Stomach (tissue), 9 donors: ENCODE measurements around the gene SLC2A8. TPM values are rescaled to one million over a fixed set of nuclear protein-coding genes. Genes with fewer than 3 reads are reported as not detected.
A peak's percentile ranks its signal among the peaks of the same experiment; 100 is the strongest.

Source experiments
- DNase-seq, 2 donors: peaks; one replicate each; pipeline versions ENCODE4 v3.0.0 to v3.0.0-alpha.2; 2013 to 2019
- H3K27ac ChIP-seq, 5 donors: fragments of 200-600 bp in 4 of 5; sonication (generic) in 4 of 5; one replicate each; pipeline ENCODE4 v1.5.1; 2013 to 2019; ENCODE audit warnings: mild to moderate bottlenecking in 1 of 5, moderate library complexity in 1 of 5
- H3K27me3 ChIP-seq, 3 donors: fragments of 200-600 bp; sonication (generic); one replicate each; pipeline ENCODE4 v1.5.1; 2017 to 2019; ENCODE audit warnings: mixed run types in 1 of 3
- H3K36me3 ChIP-seq, 4 donors: fragments of 200-600 bp; sonication (generic); 1 replicate in 3 of 4; 2 replicates in 1 of 4; pipeline ENCODE4 v1.5.1; 2016 to 2019
- H3K4me1 ChIP-seq, 4 donors: fragments of 200-600 bp; sonication (generic); one replicate each; pipeline ENCODE4 v1.5.1; 2016 to 2019
- H3K4me3 ChIP-seq, 4 donors: fragments of 200-600 bp; sonication (generic) in 3 of 4; one replicate each; pipeline ENCODE4 v1.5.1; 2016 to 2019; ENCODE audit warnings: mild to moderate bottlenecking in 1 of 4
- H3K9me3 ChIP-seq, 4 donors: fragments of 200-600 bp; sonication (generic); one replicate each; pipeline ENCODE4 v1.5.1; 2016 to 2019
- EP300 ChIP-seq: sonication (generic); formaldehyde crosslinking; IDR thresholded peaks from one replicate; pipeline ENCODE4 v1.6.1; 2017; ENCODE audit warnings: antibody characterized with exemption
- POLR2A ChIP-seq, 4 donors: fragments of 450-650 bp; IDR thresholded peaks; one replicate each; pipeline ENCODE4 v1.6.1; 2016; ENCODE audit warnings: antibody characterized with exemption in 4 of 4, control low read depth in 2 of 4, mild to moderate bottlenecking in 1 of 4, moderate library complexity in 1 of 4
- POLR2AphosphoS5 ChIP-seq, 3 donors: sonication (generic); formaldehyde crosslinking; IDR thresholded peaks; one replicate each; pipeline ENCODE4 v1.6.1; 2016; ENCODE audit warnings: antibody characterized with exemption in 3 of 3
- WGBS, 5 donors: extraction: QIAGEN DNeasy Blood & Tissue Kit in 3 of 5; methylation state at CpG; one replicate each; pipeline versions ENCODE4 v1.1.5 to v1.1.7; 2013 to 2018; 5-methylcytosine and 5-hydroxymethylcytosine counted together
- intact Hi-C: fragments of 100-400 bp; cut with DNase I; formaldehyde crosslinking; loops from one replicate; pipeline ENCODE4 v1.15.1; 2023; ENCODE audit warnings: low total_unique reads
- polyA plus RNA-seq, 3 donors: library from polyadenylated mRNA; stranded (reverse); fragments of 200-250 nt; gene quantifications; one replicate each; pipeline ENCODE4 v1.2.3, GENCODE V29; 2013
- total RNA-seq, 5 donors: library from RNA; depleted of rRNA; stranded (reverse); fragments of >200 nt; gene quantifications; one replicate each; pipeline versions ENCODE4 v1.1.0 to v1.2.3, GENCODE V29; 2014 to 2016
- TF ChIP-seq, protein P1 (sequence below), 7 experiments: fragments of 450-650 bp in 4 of 7; fragments of 200-600 bp in 3 of 7; sonication (generic) in 3 of 7; IDR thresholded peaks; one replicate each; pipeline ENCODE4 v1.5.1; 2016 to 2019; ENCODE audit warnings: antibody characterized with exemption in 7 of 7, control low read depth in 2 of 7, mild to moderate bottlenecking in 1 of 7
- donor health status: healthy with polysubstance abuse.
- donor health status: Bipolar disorder and iron deficiency.
- donor health status: healthy.

SLC2A8 gene
- total and polyA plus RNA-seq, 8 donors: 4.7 to 36.2 (median 18.0) TPM

DNA sequence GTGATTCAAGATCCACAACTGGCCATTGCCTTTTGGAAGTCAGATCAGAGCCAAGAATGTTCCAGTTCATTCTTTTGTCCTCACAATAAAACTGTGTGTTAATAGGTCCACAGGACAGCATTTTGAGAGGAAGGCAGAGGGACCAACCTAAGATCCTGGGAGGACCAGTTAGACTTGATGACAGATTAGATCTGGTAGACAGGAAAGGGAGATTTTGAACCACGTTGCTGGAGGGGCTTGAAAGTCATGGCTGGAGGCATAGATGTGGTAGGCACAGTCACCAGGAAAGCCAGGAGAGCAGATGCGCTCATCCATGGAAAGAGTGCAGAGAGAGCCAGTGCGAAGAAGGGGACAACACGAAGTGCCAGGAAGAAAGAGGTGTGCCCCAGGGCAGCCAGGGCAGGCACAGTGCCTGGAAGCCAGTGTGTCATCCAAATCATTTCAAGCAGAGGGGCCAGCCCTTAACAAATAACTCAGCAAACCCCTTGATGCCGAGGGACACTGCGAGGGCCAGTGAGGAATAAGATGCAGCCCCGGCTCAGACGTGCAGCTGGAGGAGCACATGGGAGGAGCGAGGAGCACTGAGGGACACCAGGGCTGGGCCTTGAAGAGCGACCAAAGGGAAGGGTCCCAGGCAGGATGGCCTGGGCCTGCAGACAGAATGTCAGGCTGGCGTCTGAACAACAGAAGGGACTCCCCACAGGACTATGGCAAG, 12.8 kb upstream of the SLC2A8 start:
- H3K27me3 ChIP-seq: no peaks in the 10 kb centered on the region
- no peak for DNase-seq
- no peak for TF ChIP-seq EP300
- no peak for TF ChIP-seq POLR2A (IDR thresholded peaks at IDR 0.05)
- TF ChIP-seq, protein P1, sequence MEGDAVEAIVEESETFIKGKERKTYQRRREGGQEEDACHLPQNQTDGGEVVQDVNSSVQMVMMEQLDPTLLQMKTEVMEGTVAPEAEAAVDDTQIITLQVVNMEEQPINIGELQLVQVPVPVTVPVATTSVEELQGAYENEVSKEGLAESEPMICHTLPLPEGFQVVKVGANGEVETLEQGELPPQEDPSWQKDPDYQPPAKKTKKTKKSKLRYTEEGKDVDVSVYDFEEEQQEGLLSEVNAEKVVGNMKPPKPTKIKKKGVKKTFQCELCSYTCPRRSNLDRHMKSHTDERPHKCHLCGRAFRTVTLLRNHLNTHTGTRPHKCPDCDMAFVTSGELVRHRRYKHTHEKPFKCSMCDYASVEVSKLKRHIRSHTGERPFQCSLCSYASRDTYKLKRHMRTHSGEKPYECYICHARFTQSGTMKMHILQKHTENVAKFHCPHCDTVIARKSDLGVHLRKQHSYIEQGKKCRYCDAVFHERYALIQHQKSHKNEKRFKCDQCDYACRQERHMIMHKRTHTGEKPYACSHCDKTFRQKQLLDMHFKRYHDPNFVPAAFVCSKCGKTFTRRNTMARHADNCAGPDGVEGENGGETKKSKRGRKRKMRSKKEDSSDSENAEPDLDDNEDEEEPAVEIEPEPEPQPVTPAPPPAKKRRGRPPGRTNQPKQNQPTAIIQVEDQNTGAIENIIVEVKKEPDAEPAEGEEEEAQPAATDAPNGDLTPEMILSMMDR (IDR thresholded peaks at IDR 0.05): no peak
- TF ChIP-seq POLR2AphosphoS5 (IDR thresholded peaks at IDR 0.05): no peak
- peaks cover 0 to 13% (median 0%) of the 10 kb centered on the region in 4 donors for H3K4me1 ChIP-seq
- H3K27ac ChIP-seq: no peak overlapping the region
- H3K9me3 ChIP-seq: peaks cover 0 to 6% (median 0%) of the 10 kb centered on the region in 4 donors
- no peaks in the 10 kb centered on the region for H3K36me3 ChIP-seq
- intact Hi-C loops: no loop called here
- no peak overlapping the region for H3K4me3 ChIP-seq
- 85 to 92% (median 87%) methylated on average over 11 of the region's 11 CpGs for WGBS, 5 donors

DNA sequence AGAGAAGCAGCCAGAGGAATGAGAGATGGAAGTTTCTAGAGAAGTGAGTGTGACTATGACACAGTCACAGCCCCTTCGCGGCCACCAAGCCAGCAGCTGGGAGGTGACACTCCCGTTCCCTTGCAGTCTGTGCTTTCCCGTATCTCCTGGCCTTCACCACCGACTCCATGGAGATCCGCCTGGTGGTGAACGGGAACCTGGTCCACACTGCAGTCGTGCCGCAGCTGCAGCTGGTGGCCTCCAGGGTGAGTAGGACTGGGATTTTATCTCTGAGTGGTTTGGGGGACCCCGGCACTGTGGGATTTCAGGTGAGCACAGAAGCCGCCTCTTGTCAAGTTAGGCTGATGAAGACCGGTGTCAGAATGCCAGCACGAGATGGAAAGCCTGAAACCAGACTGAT, 12.1 kb upstream of the SLC2A8 start:
- WGBS, 5 donors: 86 to 89% (median 87%) methylated on average over 13 of the region's 13 CpGs
- TF ChIP-seq, protein P1 (IDR thresholded peaks at IDR 0.05): no peak
- TF ChIP-seq POLR2A (IDR thresholded peaks at IDR 0.05) (no peak), POLR2AphosphoS5 (IDR thresholded peaks at IDR 0.05) (no peak), EP300 (no peak)
- no peaks in the 10 kb centered on the region for H3K9me3 ChIP-seq
- H3K27me3 ChIP-seq: no peaks in the 10 kb centered on the region
- DNase-seq: peak in 1 of 2 donors; percentile 2
- peaks cover 0 to 13% (median 0%) of the 10 kb centered on the region in 4 donors for H3K4me1 ChIP-seq
- no peaks in the 10 kb centered on the region for H3K36me3 ChIP-seq
- intact Hi-C loops: no loop called here
- H3K4me3 ChIP-seq: no peak overlapping the region
- no peak overlapping the region for H3K27ac ChIP-seq

DNA sequence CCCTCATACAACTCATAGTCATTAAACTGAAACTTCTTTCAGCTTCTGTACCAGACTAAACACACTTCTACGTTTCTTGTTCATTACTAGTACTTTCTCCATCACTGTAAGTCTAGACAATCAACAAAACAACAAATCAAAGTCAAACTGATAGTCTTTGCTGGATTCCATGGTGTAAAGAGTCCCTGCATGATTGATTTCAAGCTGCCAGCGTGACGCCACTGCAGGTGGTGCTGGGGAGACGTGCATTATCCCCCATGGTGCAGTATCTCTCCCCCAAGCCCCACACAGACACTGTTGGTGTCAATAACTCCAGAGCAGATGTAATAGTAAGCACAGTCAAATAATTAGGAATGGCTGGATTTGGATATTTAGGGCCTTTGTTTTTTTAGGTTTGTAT, 10.7 kb upstream of the SLC2A8 start:
- H3K36me3 ChIP-seq: peaks cover 0 to 11% (median 4%) of the 10 kb centered on the region in 4 donors
- 75 to 94% (median 90%) methylated on average over 4 of the region's 4 CpGs for WGBS, 5 donors
- TF ChIP-seq POLR2AphosphoS5 (IDR thresholded peaks at IDR 0.05): no peak
- TF ChIP-seq POLR2A (IDR thresholded peaks at IDR 0.05): no peak
- TF ChIP-seq EP300: no peak
- TF ChIP-seq, protein P1 (IDR thresholded peaks at IDR 0.05): no peak

DNA sequence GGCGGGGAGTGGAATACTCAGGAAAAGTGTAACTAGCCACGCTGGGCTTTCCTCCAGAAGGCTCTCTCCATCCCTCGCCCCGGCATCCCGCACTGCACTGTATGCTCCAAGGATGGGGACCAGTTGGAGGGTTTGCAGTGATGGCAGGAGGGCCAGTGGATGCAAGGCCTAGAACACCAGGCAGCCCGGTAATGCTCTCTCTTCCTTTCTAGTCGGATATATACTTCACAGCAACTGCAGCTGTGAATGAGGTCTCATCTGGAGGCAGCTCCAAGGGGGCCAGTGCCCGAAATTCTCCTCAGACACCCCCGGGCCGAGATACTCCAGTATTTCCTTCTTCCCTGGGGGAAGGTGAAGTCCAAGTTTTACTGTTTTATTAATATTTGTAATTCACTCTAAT, 10.0 kb upstream of the SLC2A8 start:
- H3K27ac ChIP-seq: no peak overlapping the region
- H3K27me3 ChIP-seq: no peaks in the 10 kb centered on the region
- TF ChIP-seq POLR2A (IDR thresholded peaks at IDR 0.05) (no peak), EP300 (no peak), POLR2AphosphoS5 (IDR thresholded peaks at IDR 0.05) (no peak)
- TF ChIP-seq, protein P1 (IDR thresholded peaks at IDR 0.05): no peak
- intact Hi-C loops: no loop called here
- H3K4me3 ChIP-seq: no peak overlapping the region
- H3K9me3 ChIP-seq: no peaks in the 10 kb centered on the region
- H3K4me1 ChIP-seq: peaks cover 0 to 18% (median 0%) of the 10 kb centered on the region in 4 donors
- no peak for DNase-seq
- 92 to 96% (median 95%) methylated on average over 10 of the region's 10 CpGs for WGBS, 5 donors
- peaks cover 0 to 11% (median 4%) of the 10 kb centered on the region in 4 donors for H3K36me3 ChIP-seq

More for the DNA sequence above, 10.7 kb upstream of the SLC2A8 start:
- Histone ChIP-seq H3K4me3 (no peak overlapping the region), H3K27me3 (no peaks in the 10 kb centered on the region), H3K9me3 (no peaks in the 10 kb centered on the region), H3K27ac (no peak overlapping the region), H3K4me1 (peaks cover 0 to 18% (median 0%) of the 10 kb centered on the region in 4 donors)
- intact Hi-C loops: no loop called here
- no peak for DNase-seq
